ENCODE results near the gene ZBTB20. TPM values are rescaled to one million over a fixed set of nuclear protein-coding genes. Genes with fewer than 3 reads are reported as not detected.

ZBTB20 gene
- total and polyA plus RNA-seq, 12 donors: 2.8 to 167 (median 108) TPM

GRCh38 chr3:115146032-115146417, 1.1 kb downstream of the ZBTB20 start:
- Histone ChIP-seq H3K9me3 (replicated peaks in 1 of 3) (no peaks in the 10 kb centered on the region), H3K27ac (peak overlapping the region; percentile 97 to 100 (median 99)), H3K4me3 (peak overlapping the region; percentile 56 to 88 (median 82)), H3K36me3 (replicated peaks in 1 of 2) (no peaks in the 10 kb centered on the region), H3K27me3 (no peaks in the 10 kb centered on the region), H3K4me1 (replicated peaks in 1 of 2) (peaks cover 8 to 37% of the 10 kb centered on the region in 2 donors)
- DNase-seq: peak; percentile 53 to 87 (median 71)
- intact Hi-C loops (cut with DNase I): no loop called here
- 0 to 1% (median 0%) methylated on average over 9 of the region's 9 CpGs for WGBS, 4 donors
- peak; percentile 25 to 86 for TF ChIP-seq POLR2A (IDR thresholded peaks at IDR 0.05)
- TF ChIP-seq, protein P1, sequence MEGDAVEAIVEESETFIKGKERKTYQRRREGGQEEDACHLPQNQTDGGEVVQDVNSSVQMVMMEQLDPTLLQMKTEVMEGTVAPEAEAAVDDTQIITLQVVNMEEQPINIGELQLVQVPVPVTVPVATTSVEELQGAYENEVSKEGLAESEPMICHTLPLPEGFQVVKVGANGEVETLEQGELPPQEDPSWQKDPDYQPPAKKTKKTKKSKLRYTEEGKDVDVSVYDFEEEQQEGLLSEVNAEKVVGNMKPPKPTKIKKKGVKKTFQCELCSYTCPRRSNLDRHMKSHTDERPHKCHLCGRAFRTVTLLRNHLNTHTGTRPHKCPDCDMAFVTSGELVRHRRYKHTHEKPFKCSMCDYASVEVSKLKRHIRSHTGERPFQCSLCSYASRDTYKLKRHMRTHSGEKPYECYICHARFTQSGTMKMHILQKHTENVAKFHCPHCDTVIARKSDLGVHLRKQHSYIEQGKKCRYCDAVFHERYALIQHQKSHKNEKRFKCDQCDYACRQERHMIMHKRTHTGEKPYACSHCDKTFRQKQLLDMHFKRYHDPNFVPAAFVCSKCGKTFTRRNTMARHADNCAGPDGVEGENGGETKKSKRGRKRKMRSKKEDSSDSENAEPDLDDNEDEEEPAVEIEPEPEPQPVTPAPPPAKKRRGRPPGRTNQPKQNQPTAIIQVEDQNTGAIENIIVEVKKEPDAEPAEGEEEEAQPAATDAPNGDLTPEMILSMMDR (IDR thresholded peaks at IDR 0.05): no peak

- TF ChIP-seq, protein P1 (IDR thresholded peaks at IDR 0.05): no peak
- TF ChIP-seq POLR2A (IDR thresholded peaks at IDR 0.05): no peak
- intact Hi-C loops (cut with DNase I): no loop called here
- peak overlapping the region in 3 of 5 donors; percentile 6 to 34 (median 17) for H3K27ac ChIP-seq
Observed at GRCh38 chr3:115141033-115141757, 5.9 kb downstream of the ZBTB20 start.

GRCh38 chr3:115139072-115139471, 8.0 kb downstream of the ZBTB20 start:
- TF ChIP-seq, protein P1 (IDR thresholded peaks at IDR 0.05): no peak
- TF ChIP-seq POLR2A (IDR thresholded peaks at IDR 0.05): no peak
- 96 to 100% (median 97%) methylated on average over 1 of the region's 1 CpG for WGBS, 4 donors
- Histone ChIP-seq H3K36me3 (replicated peaks in 1 of 2) (no peaks in the 10 kb centered on the region), H3K4me3 (no peak overlapping the region), H3K9me3 (replicated peaks in 1 of 3) (no peaks in the 10 kb centered on the region), H3K27me3 (no peaks in the 10 kb centered on the region), H3K4me1 (replicated peaks in 1 of 2) (peaks cover 3 to 23% of the 10 kb centered on the region in 2 donors), H3K27ac (no peak overlapping the region)
- intact Hi-C loops (cut with DNase I): no loop called here
- no peak for DNase-seq

More at GRCh38 chr3:115141033-115141757, 5.9 kb downstream of the ZBTB20 start:
- peaks cover 3 to 36% of the 10 kb centered on the region in 2 donors for H3K4me1 ChIP-seq (replicated peaks in 1 of 2)
- DNase-seq: no peak
- H3K4me3 ChIP-seq: no peak overlapping the region
- no peaks in the 10 kb centered on the region for H3K27me3 ChIP-seq
- no peaks in the 10 kb centered on the region for H3K36me3 ChIP-seq (replicated peaks in 1 of 2)
- no peaks in the 10 kb centered on the region for H3K9me3 ChIP-seq (replicated peaks in 1 of 3)

GRCh38 chr3:115134648-115135347, 12.3 kb downstream of the ZBTB20 start:
- WGBS, 4 donors: 96 to 99% (median 97%) methylated on average over 5 of the region's 5 CpGs
- peaks cover 0 to 12% of the 10 kb centered on the region in 2 donors for H3K4me1 ChIP-seq (replicated peaks in 1 of 2)
- H3K27ac ChIP-seq: no peak overlapping the region
- intact Hi-C loops (cut with DNase I): no loop called here
- no peak for DNase-seq
- no peaks in the 10 kb centered on the region for H3K27me3 ChIP-seq
- no peak for TF ChIP-seq POLR2A (IDR thresholded peaks at IDR 0.05)
- TF ChIP-seq, protein P1 (IDR thresholded peaks at IDR 0.05): no peak
- no peak overlapping the region for H3K4me3 ChIP-seq
- no peaks in the 10 kb centered on the region for H3K9me3 ChIP-seq (replicated peaks in 1 of 3)
- no peaks in the 10 kb centered on the region for H3K36me3 ChIP-seq (replicated peaks in 1 of 2)
